ENCODE measurements around the gene RAD23B. TPM values are rescaled to one million over a fixed set of nuclear protein-coding genes. Genes with fewer than 3 reads are reported as not detected.

Gene RAD23B
- total RNA-seq = 10 to 100 TPM; 58.3 to 85.6 TPM

GRCh38 chr9:107282759-107283622, at the start of gene RAD23B:
Gene RAD23B (plus strand): TSS chr9:107283279. CDS start chr9:107283630, 351 bp downstream.
- Histone ChIP-seq H3K36me3 (no peaks in the 10 kb centered on the region), H3K4me3 (peak within 1 kb of the TSS; percentile 98), H3K27me3 (no peaks in the 10 kb centered on the region), H3K9me3 (no peaks in the 10 kb centered on the region), H3K27ac (peak within 1 kb of the TSS; percentile 99 to 100), H3K4me1 (peaks cover 0 to 31% of the 10 kb centered on the region in 2 donors)
- no peak for TF ChIP-seq CTCF (IDR thresholded peaks at IDR 0.05)
- peak; percentile 98 for DNase-seq (ENCODE audit: low spot score)

GRCh38 chr9:107235765-107236442, 47.2 kb upstream of the RAD23B start:
- no peak for TF ChIP-seq CTCF (IDR thresholded peaks at IDR 0.05)
- no peak overlapping the region for H3K27ac ChIP-seq
- no peaks in the 10 kb centered on the region for H3K36me3 ChIP-seq
- no peak overlapping the region for H3K4me3 ChIP-seq
- no peaks in the 10 kb centered on the region for H3K9me3 ChIP-seq
- no peaks in the 10 kb centered on the region for H3K27me3 ChIP-seq
- DNase-seq (ENCODE audit: low spot score) = no peak
- H3K4me1 ChIP-seq = no peaks in the 10 kb centered on the region

DNA sequence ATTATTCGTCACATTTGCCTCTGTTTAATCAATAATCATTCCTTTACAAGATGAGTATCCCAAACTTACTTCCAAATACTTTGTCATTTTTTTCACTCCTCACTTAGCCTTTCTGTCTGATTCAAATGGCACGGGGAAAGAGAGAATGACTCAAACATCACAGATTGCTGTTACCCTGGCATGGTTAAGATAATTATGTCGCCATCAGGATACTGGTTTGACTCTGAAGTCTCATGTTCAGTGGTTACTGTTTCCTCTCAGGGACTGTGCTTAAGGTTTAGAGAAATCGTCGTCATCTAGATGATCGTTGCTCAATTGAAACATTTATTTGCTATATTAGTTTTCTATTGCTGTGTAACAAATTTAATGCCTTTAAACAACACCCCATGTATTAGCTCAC, 45.2 kb upstream of the RAD23B start:
- TF ChIP-seq CTCF (IDR thresholded peaks at IDR 0.05) = no peak
- Histone ChIP-seq H3K9me3 (no peaks in the 10 kb centered on the region), H3K4me3 (no peak overlapping the region), H3K27me3 (no peaks in the 10 kb centered on the region), H3K4me1 (no peaks in the 10 kb centered on the region), H3K36me3 (no peaks in the 10 kb centered on the region), H3K27ac (no peak overlapping the region)
- no peak for DNase-seq (ENCODE audit: low spot score)

DNA sequence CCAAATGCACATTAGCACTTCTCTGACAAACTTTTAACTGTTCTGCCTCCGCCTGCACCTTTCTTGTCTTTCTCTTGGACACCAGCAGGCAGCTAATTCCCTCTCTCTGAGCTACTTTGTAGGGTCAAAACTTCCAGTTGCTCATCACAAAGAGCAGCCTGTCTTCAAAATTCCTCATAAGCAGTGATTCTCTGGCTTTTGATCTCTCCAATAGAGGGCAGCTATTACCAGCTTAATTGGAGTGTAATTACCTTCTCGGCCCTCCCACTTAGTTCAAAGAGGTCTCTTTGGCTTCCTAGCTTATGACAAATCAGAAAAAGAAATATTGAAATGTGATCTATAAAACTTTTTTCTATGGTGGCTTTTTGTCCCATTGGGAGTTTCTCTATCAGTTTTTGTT, 43.6 kb upstream of the RAD23B start:
- no peaks in the 10 kb centered on the region for H3K36me3 ChIP-seq
- no peak for DNase-seq (ENCODE audit: low spot score)
- no peak overlapping the region for H3K4me3 ChIP-seq
- H3K27ac ChIP-seq = no peak overlapping the region
- H3K4me1 ChIP-seq = no peaks in the 10 kb centered on the region
- H3K27me3 ChIP-seq = no peaks in the 10 kb centered on the region
- TF ChIP-seq CTCF (IDR thresholded peaks at IDR 0.05) = peak in 1 of 2 donors; percentile 52
- no peaks in the 10 kb centered on the region for H3K9me3 ChIP-seq

DNA sequence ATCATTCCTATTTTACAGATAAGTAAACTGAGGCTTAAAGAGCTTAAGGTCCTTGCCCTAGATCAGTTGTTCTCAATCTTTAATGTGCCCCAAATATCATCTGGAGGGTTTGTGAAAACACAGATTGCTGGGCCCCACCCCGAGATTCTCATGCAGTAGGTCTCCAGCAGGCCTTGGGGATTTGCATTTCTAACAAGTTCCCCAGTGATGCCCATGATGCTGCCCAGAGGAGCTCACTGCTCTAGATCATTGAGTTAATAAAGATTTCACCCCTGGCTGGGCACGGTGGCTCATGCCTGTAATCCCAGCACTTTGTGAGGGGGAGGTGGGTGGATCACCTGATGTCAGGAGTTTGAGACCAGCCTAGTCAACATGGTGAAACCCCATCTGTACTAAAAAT, 42.8 kb upstream of the RAD23B start:
- no peak for TF ChIP-seq CTCF (IDR thresholded peaks at IDR 0.05)

More for the DNA sequence above, 42.8 kb upstream of the RAD23B start:
- no peak overlapping the region for H3K27ac ChIP-seq
- no peak overlapping the region for H3K4me3 ChIP-seq
- no peaks in the 10 kb centered on the region for H3K4me1 ChIP-seq
- H3K36me3 ChIP-seq = no peaks in the 10 kb centered on the region
- no peaks in the 10 kb centered on the region for H3K9me3 ChIP-seq
- no peaks in the 10 kb centered on the region for H3K27me3 ChIP-seq
- no peak for DNase-seq (ENCODE audit: low spot score)

All from right atrium auricular region (tissue), 2 donors.